ENCODE data around the gene JAM3.

DNA sequence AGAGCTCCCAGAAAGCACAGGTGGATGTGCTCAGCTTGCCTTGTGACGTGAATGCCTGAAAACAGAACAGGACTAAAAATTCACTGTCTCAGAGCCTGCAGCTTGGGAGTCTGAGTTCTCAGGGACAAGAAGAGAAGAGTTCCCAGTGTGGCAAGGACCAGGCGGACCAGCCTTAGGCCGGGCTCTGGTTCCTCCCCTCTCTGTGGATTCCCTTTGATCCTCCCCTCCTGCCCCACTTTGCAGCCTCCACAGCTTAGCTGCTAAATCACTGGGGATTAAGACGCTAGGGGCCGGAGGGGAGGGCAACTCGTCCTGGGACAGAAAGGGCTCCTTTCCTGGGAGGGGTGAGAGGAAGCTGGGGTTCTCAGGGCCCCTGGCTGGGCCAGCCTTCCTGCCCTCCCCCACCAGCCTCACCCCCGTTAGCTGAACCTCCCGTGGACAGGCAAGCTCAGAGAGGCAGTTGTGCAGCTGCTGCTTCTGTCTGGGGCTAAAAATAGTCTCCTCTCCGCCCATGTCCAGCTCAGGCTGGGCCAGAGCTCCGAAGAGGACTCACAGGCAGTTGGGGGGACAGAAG lies 29.9 kb upstream of the JAM3 start:
- TF ChIP-seq, protein P1, sequence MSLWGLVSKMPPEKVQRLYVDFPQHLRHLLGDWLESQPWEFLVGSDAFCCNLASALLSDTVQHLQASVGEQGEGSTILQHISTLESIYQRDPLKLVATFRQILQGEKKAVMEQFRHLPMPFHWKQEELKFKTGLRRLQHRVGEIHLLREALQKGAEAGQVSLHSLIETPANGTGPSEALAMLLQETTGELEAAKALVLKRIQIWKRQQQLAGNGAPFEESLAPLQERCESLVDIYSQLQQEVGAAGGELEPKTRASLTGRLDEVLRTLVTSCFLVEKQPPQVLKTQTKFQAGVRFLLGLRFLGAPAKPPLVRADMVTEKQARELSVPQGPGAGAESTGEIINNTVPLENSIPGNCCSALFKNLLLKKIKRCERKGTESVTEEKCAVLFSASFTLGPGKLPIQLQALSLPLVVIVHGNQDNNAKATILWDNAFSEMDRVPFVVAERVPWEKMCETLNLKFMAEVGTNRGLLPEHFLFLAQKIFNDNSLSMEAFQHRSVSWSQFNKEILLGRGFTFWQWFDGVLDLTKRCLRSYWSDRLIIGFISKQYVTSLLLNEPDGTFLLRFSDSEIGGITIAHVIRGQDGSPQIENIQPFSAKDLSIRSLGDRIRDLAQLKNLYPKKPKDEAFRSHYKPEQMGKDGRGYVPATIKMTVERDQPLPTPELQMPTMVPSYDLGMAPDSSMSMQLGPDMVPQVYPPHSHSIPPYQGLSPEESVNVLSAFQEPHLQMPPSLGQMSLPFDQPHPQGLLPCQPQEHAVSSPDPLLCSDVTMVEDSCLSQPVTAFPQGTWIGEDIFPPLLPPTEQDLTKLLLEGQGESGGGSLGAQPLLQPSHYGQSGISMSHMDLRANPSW (CRISPR knock-in tag; conservative IDR thresholded peaks at IDR 0.05; ENCODE audit: low read depth), result no peak
- TF ChIP-seq, protein P2, sequence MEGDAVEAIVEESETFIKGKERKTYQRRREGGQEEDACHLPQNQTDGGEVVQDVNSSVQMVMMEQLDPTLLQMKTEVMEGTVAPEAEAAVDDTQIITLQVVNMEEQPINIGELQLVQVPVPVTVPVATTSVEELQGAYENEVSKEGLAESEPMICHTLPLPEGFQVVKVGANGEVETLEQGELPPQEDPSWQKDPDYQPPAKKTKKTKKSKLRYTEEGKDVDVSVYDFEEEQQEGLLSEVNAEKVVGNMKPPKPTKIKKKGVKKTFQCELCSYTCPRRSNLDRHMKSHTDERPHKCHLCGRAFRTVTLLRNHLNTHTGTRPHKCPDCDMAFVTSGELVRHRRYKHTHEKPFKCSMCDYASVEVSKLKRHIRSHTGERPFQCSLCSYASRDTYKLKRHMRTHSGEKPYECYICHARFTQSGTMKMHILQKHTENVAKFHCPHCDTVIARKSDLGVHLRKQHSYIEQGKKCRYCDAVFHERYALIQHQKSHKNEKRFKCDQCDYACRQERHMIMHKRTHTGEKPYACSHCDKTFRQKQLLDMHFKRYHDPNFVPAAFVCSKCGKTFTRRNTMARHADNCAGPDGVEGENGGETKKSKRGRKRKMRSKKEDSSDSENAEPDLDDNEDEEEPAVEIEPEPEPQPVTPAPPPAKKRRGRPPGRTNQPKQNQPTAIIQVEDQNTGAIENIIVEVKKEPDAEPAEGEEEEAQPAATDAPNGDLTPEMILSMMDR (IDR thresholded peaks at IDR 0.05), result no peak
- no peak for TF ChIP-seq ZNF416 (CRISPR knock-in tag; IDR thresholded peaks at IDR 0.05)
- TF ChIP-seq, protein P3, sequence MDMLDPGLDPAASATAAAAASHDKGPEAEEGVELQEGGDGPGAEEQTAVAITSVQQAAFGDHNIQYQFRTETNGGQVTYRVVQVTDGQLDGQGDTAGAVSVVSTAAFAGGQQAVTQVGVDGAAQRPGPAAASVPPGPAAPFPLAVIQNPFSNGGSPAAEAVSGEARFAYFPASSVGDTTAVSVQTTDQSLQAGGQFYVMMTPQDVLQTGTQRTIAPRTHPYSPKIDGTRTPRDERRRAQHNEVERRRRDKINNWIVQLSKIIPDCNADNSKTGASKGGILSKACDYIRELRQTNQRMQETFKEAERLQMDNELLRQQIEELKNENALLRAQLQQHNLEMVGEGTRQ (CRISPR knock-in tag; IDR thresholded peaks at IDR 0.05), result no peak
- no peak for TF ChIP-seq ZNF263 (CRISPR knock-in tag; IDR thresholded peaks at IDR 0.05; ENCODE audit: low read depth)
- TF ChIP-seq, protein P4, sequence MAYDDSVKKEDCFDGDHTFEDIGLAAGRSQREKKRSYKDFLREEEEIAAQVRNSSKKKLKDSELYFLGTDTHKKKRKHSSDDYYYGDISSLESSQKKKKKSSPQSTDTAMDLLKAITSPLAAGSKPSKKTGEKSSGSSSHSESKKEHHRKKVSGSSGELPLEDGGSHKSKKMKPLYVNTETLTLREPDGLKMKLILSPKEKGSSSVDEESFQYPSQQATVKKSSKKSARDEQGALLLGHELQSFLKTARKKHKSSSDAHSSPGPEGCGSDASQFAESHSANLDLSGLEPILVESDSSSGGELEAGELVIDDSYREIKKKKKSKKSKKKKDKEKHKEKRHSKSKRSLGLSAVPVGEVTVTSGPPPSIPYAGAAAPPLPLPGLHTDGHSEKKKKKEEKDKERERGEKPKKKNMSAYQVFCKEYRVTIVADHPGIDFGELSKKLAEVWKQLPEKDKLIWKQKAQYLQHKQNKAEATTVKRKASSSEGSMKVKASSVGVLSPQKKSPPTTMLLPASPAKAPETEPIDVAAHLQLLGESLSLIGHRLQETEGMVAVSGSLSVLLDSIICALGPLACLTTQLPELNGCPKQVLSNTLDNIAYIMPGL (CRISPR knock-in tag; IDR thresholded peaks at IDR 0.05), result no peak
- no peak for TF ChIP-seq NR3C1 (CRISPR knock-in tag; conservative IDR thresholded peaks at IDR 0.05; ENCODE audit: low read depth)
- TF ChIP-seq, protein P5, sequence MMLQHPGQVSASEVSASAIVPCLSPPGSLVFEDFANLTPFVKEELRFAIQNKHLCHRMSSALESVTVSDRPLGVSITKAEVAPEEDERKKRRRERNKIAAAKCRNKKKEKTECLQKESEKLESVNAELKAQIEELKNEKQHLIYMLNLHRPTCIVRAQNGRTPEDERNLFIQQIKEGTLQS (CRISPR knock-in tag; conservative IDR thresholded peaks at IDR 0.05), result no peak
- TF ChIP-seq, protein P6, sequence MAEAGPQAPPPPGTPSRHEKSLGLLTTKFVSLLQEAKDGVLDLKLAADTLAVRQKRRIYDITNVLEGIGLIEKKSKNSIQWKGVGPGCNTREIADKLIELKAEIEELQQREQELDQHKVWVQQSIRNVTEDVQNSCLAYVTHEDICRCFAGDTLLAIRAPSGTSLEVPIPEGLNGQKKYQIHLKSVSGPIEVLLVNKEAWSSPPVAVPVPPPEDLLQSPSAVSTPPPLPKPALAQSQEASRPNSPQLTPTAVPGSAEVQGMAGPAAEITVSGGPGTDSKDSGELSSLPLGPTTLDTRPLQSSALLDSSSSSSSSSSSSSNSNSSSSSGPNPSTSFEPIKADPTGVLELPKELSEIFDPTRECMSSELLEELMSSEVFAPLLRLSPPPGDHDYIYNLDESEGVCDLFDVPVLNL (CRISPR knock-in tag; IDR thresholded peaks at IDR 0.05; ENCODE audit: borderline replicate concordance, low read depth), result no peak
- TF ChIP-seq FOXK1 (CRISPR knock-in tag; IDR thresholded peaks at IDR 0.05), result no peak
- TF ChIP-seq PRRX2 (CRISPR knock-in tag; IDR thresholded peaks at IDR 0.05), result no peak
- TF ChIP-seq NFE2L1 (CRISPR knock-in tag; IDR thresholded peaks at IDR 0.05), result no peak
- no peak for TF ChIP-seq RELA (CRISPR knock-in tag; IDR thresholded peaks at IDR 0.05; ENCODE audit: borderline replicate concordance)
- no peak for TF ChIP-seq NR1H2 (CRISPR knock-in tag; IDR thresholded peaks at IDR 0.05)

All from WTC11 (cell line).